Keratinocyte (primary cell): Measurements from ENCODE around the gene KATNBL1. TPM values are rescaled to one million over a fixed set of nuclear protein-coding genes. Genes with fewer than 3 reads are reported as not detected.

Experiments used
- DNase-seq: peaks from one replicate; pipeline ENCODE4 v3.0.0-alpha.2; 2011; ENCODE audit warnings: low read depth, missing footprints, low spot score
- FAIRE-seq: peaks from 2 replicates; lab custom pipeline; 2011; peaks lifted over from hg19 to GRCh38; lab: Jason Lieb, UNC
- H2AFZ ChIP-seq: 2 replicates; pipeline ENCODE4 v1.6.0; 2012; ENCODE audit warnings: low read length, control low read depth, inconsistent platforms; ENCODE audit not compliant: control insufficient read depth
- H3K27ac ChIP-seq: 2 replicates; pipeline ENCODE4 v1.5.1; 2011; ENCODE audit warnings: low read length; ENCODE audit not compliant: control insufficient read depth, insufficient read depth
- H3K27me3 ChIP-seq: 3 replicates; pipeline ENCODE4 v1.6.0; 2011; ENCODE audit warnings: low read length; ENCODE audit not compliant: control insufficient read depth, insufficient read depth; ENCODE audit errors: extremely low read depth
- H3K36me3 ChIP-seq, 2 experiments: 2 replicates in 1 of 2; 3 replicates in 1 of 2; pipeline ENCODE4 v1.5.1; 2011; ENCODE audit warnings: low read length in 2 of 2, mild to moderate bottlenecking in 1 of 2; ENCODE audit not compliant: control insufficient read depth in 2 of 2, insufficient read depth in 2 of 2; ENCODE audit errors: extremely low read depth in 1 of 2
- H3K4me1 ChIP-seq: 3 replicates; pipeline ENCODE4 v1.5.1; 2011; ENCODE audit warnings: low read length; ENCODE audit not compliant: control insufficient read depth, insufficient read depth; ENCODE audit errors: extremely low read depth
- H3K4me2 ChIP-seq: 3 replicates; pipeline ENCODE4 v1.6.0; 2011; ENCODE audit warnings: low read depth, low read length; ENCODE audit not compliant: control insufficient read depth, insufficient read depth; ENCODE audit errors: extremely low read depth
- H3K4me3 ChIP-seq, 3 experiments: fragments of 200-600 bp in 1 of 3; sonication (generic) in 1 of 3; 2 replicates in 2 of 3; 3 replicates in 1 of 3; pipeline ENCODE4 v1.5.1; 2011 to 2016; ENCODE audit warnings: low read length in 3 of 3, mild to moderate bottlenecking in 3 of 3, control low read depth in 2 of 3, inconsistent platforms in 1 of 3, low read depth in 1 of 3, mixed read lengths in 1 of 3, mixed run types in 1 of 3, moderate library complexity in 1 of 3; ENCODE audit not compliant: control insufficient read depth in 2 of 3, insufficient read depth in 2 of 3; ENCODE audit errors: extremely low read depth in 1 of 3
- H3K79me2 ChIP-seq: 2 replicates; pipeline ENCODE4 v1.6.0; 2012; ENCODE audit warnings: low read length; ENCODE audit not compliant: control insufficient read depth, insufficient read depth
- H3K9ac ChIP-seq: 3 replicates; pipeline ENCODE4 v1.6.0; 2011; ENCODE audit warnings: low read length; ENCODE audit not compliant: control insufficient read depth, insufficient read depth; ENCODE audit errors: extremely low read depth
- H3K9me1 ChIP-seq: 3 replicates; pipeline ENCODE4 v1.6.0; 2011; ENCODE audit warnings: low read length; ENCODE audit not compliant: control insufficient read depth, insufficient read depth; ENCODE audit errors: extremely low read depth
- H3K9me3 ChIP-seq: 2 replicates; pipeline ENCODE4 v1.5.1; 2012; ENCODE audit warnings: low read depth, low read length; ENCODE audit not compliant: control insufficient read depth
- H4K20me1 ChIP-seq: 3 replicates; pipeline ENCODE4 v1.6.0; 2011; ENCODE audit warnings: low read length; ENCODE audit not compliant: control insufficient read depth, insufficient read depth; ENCODE audit errors: extremely low read depth
- CTCF ChIP-seq, 3 experiments: IDR thresholded peaks in 1 of 3; conservative IDR thresholded peaks in 1 of 3; optimal IDR thresholded peaks in 1 of 3; 2 replicates in 2 of 3; 3 replicates in 1 of 3; pipeline versions ENCODE3 to v1.5.1; 2011; ENCODE audit warnings: low read length in 3 of 3, mild to moderate bottlenecking in 3 of 3, moderate library complexity in 2 of 3, control low read depth in 1 of 3, inconsistent platforms in 1 of 3; ENCODE audit not compliant: insufficient read depth in 2 of 3; ENCODE audit errors: extremely low read depth in 1 of 3
- EZH2 ChIP-seq: IDR thresholded peaks from one replicate; pipeline ENCODE4 v1.6.1; 2012; ENCODE audit warnings: inconsistent platforms, mild to moderate bottlenecking, low read length, moderate library complexity
- dilution Hi-C: fragments of 300-500 bp; cut with MboI; formaldehyde crosslinking; loops from one replicate; pipeline ENCODE4 v1.7.0; 2020; ENCODE audit warnings: low sequenced_read_pairs; ENCODE audit not compliant: extremely low pct_ligation_motif_present
- polyA plus RNA-seq, 5 experiments: library from polyadenylated mRNA; depleted of rRNA in 3 of 5; stranded (reverse) in 3 of 5; stranded (forward) in 1 of 5; unstranded in 1 of 5; fragments of >200 nt; gene quantifications; 1 replicate in 1 of 5; 2 replicates in 3 of 5; 3 replicates in 1 of 5; pipeline versions ENCODE4 v1.2.1 to v1.2.3, GENCODE V29; 2011 to 2012; ENCODE audit warnings: missing spikeins in 2 of 5, low read depth in 1 of 5, low replicate concordance in 1 of 5

Gene KATNBL1
- polyA plus RNA-seq, 1 donor (not counting 4 experiments of a cell fraction or from before 2014, with no cell fraction given), result 54.0 TPM

GRCh38 chr15:34133511-34133910, 76.4 kb downstream of the KATNBL1 start:
- Histone ChIP-seq H2AFZ (no peak overlapping the region), H3K79me2 (no peaks in the 10 kb centered on the region), H3K4me1 (no peaks in the 10 kb centered on the region), H3K4me3 (no peak overlapping the region), H4K20me1 (no peaks in the 10 kb centered on the region), H3K9me1 (no peaks in the 10 kb centered on the region), H3K36me3 (peaks cover 0 to 2% of the 10 kb centered on the region in 2 experiments), H3K27ac (no peak overlapping the region), H3K27me3 (no peaks in the 10 kb centered on the region), H3K9ac (no peak overlapping the region), H3K9me3 (no peaks in the 10 kb centered on the region), H3K4me2 (no peak overlapping the region)
- dilution Hi-C loops, result no loop called here
- no peak for FAIRE-seq
- no peak for TF ChIP-seq EZH2
- TF ChIP-seq CTCF (optimal IDR thresholded peaks at IDR 0.05 in 1 of 3, IDR thresholded peaks at IDR 0.05 in 1 of 3, conservative IDR thresholded peaks at IDR 0.05 in 1 of 3; ENCODE audit: extremely low read depth in 1 of 3, insufficient read depth in 2 of 3, low read length in 3 of 3), result no peak
- no peak for DNase-seq

DNA sequence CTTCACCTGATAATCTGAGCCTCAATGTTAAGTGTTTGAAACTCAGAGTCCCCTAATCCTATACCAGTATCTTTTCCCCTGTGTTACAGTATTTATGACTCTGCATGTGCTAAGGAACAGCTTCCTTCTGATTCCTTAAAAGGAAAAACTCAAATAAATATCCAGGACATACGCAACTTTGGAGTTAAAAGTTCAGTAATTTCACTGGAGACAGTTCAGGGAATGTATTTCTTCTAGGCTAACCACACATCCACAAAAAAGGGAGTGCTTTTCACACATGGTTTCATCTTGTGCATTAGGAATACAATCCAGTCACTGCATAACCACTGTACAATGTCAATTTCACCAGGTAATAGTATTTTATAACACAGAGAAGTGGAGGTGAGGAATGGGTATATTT, 77.0 kb downstream of the KATNBL1 start:
- Histone ChIP-seq H3K27me3 (no peaks in the 10 kb centered on the region), H3K4me1 (no peaks in the 10 kb centered on the region), H3K27ac (no peak overlapping the region), H3K9me1 (no peaks in the 10 kb centered on the region), H3K9me3 (no peaks in the 10 kb centered on the region), H3K4me2 (no peak overlapping the region), H4K20me1 (no peaks in the 10 kb centered on the region), H3K4me3 (no peak overlapping the region), H3K36me3 (no peaks in the 10 kb centered on the region), H3K79me2 (no peaks in the 10 kb centered on the region), H3K9ac (no peak overlapping the region), H2AFZ (no peak overlapping the region)
- TF ChIP-seq CTCF (optimal IDR thresholded peaks at IDR 0.05 in 1 of 3, IDR thresholded peaks at IDR 0.05 in 1 of 3, conservative IDR thresholded peaks at IDR 0.05 in 1 of 3; ENCODE audit: extremely low read depth in 1 of 3, insufficient read depth in 2 of 3, low read length in 3 of 3), result no peak
- TF ChIP-seq EZH2, result no peak
- DNase-seq (no peak), FAIRE-seq (no peak)
- dilution Hi-C loops, result no loop called here
